Hepatocyte (in vitro differentiated cells): ENCODE results near the gene JAG2.

ENCODE experiments used
- CTCF ChIP-seq: fragments of 200-600 bp; sonication (generic); IDR thresholded peaks from 2 replicates; pipeline ENCODE4 v1.5.1; 2016; ENCODE audit warnings: antibody characterized with exemption, mild to moderate bottlenecking; ENCODE audit not compliant: poor library complexity
- EZH2 ChIP-seq: fragments of 200-600 bp; sonication (generic); IDR thresholded peaks from 2 replicates; pipeline ENCODE4 v1.6.1; 2016; ENCODE audit warnings: antibody characterized with exemption, mild to moderate bottlenecking, borderline replicate concordance

- TF ChIP-seq CTCF = no peak
- TF ChIP-seq EZH2 = no peak
Measured at GRCh38 chr14:105152794-105153241, 15.8 kb downstream of the JAG2 start.
